Measurements from ENCODE around the gene MTHFD1L.

MTHFD1L gene

DNA sequence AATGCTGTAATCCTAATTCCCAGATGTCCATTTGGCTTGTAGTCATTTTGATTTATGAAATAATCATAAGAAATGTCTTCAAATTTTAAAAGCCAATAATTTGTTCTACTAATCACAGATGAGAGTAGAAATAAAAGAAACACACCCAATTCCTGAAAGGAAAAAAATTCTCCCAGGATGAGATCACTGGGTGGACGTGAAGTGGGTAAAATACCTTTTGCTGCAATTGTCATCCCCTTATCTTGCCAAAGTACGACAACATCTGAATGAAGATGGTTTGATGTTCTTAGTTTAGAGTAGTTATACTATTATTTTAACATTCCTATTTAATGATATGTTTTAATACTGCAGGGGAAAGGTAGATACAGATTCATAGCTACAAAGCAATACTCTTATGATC is 33.7 kb downstream of the MTHFD1L start:
- DNase-seq = no peak

DNA sequence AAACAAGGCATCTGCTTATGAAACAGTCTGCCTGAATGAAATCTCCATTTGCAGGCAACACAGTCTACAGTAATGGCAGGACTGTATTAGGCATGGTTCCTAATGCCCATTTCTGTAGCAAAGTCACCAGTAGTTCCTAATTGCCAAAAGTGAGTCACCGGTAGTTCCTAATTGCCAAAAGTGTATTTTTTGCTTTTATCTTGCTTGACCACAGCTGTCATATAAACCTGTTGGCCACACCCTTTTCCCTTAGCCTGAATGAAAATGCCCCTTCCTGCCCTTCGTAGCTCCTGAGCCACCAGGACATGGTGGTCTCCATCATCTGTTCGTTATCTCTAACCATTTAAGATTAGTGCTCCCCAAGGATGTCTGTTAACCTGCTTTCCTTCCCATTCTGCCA is 34.5 kb downstream of the MTHFD1L start:
- DNase-seq = no peak

- no peak for DNase-seq
These were observed 36.8 kb downstream of the MTHFD1L start for GRCh38 chr6:150902142-150902776.

DNA sequence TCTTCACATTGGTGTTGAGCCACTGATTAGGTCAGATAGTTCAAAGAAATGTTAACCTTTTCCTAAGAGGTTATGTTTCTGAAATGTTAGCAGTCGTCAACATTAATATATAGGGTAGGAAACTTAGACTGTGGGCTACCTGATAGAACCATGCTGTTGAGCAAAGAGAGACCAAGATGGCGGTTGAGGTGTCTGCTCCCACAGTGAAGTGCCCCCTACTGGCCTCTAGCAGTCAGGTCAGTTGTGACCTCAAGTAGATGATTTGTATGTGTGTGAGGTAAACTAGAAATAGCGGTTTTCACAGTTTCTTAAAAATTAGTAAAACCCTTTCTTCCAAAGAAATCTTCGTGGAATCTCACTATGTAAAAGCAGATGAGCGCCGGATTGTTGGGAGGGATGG is 40.3 kb downstream of the MTHFD1L start:
- DNase-seq = no peak

GRCh38 chr6:150906641-150907326 is 41.3 kb downstream of the MTHFD1L start:
- DNase-seq = no peak

DNA sequence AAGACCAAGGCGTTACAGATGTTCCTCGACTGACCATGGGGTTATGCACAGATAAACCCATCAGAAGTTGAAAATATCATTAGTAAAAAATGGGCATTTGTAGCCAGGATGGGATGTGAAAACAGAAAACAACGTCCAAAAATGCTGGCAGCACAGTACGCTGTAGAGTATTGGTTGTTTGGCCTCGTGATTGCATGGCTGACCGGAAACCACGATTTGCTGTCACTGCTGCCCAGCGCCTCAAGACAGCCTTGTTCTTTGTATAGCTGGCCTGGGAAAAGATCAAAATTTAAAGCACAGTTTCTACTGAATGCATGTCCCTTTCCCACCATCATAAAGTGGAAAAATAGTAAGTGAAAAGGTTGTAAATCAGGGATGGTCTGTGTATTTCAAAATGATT is 41.9 kb downstream of the MTHFD1L start:
- DNase-seq = no peak

DNA sequence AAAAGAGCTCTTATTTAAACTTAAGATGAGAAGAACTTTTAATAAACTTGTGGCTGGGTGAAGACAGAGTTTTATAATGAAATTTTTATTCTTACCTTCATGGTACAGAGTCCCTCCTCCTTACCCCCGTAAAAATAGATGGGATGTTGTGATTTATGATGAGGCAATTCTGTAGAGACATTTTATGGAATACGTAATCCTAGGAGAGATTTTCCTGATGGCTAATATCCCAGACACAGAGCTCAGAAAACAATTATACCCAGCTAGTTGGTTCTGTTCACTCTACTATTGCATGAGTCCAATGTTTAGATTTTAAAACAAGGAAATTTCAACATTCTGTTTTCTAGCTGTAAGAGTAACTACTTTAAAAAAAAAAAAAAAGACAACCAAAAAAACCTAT is 43.4 kb downstream of the MTHFD1L start:
- DNase-seq = no peak

- no peak for DNase-seq
These were observed 45.1 kb downstream of the MTHFD1L start for GRCh38 chr6:150910561-150910960.

DNA sequence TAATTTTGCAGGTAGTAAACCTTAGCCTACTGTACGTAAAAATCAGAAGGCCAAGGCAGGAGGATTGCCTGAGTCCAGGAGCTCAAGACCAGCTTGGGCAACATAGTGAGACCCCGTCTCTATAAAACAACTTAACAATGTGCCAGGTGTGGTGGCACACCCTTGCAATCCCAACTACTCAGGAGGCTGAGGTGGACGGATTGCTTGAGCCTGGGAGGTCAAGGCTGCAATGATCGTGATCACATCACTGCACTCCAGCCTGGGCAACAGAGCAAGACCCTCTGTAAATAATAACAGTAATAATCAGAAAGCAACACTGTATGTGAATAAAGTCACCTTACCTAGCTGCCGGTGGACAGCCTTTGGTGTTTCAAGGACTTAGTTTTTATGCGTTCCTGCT is 48.9 kb downstream of the MTHFD1L start:
- no peak for DNase-seq

- no peak for DNase-seq
These were observed 49.8 kb downstream of the MTHFD1L start for GRCh38 chr6:150915131-150915879.

GRCh38 chr6:150915880-150916265 is 50.4 kb downstream of the MTHFD1L start:
- no peak for DNase-seq

DNA sequence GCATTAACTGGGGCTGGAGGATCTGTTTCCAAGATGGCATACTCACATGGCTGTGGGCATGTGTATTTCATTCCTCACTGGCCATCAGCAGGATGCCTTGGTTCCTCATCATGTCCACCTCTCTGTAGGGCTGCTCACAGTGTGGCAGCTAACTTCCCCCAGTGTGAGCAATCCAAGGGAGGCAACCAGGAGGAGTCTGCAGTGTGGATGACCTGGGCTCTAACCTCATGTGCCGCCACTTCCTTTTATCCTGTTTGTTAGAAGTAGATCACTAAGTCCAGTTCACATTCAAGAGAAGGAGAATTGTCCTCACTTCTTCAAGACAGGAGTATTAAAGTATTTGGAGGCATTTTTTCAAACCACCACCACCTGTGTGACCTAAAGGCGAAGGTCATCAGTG is 54.4 kb downstream of the MTHFD1L start:
- DNase-seq = no peak

- no peak for DNase-seq
These were observed 56.6 kb downstream of the MTHFD1L start for GRCh38 chr6:150922137-150922536.

DNA sequence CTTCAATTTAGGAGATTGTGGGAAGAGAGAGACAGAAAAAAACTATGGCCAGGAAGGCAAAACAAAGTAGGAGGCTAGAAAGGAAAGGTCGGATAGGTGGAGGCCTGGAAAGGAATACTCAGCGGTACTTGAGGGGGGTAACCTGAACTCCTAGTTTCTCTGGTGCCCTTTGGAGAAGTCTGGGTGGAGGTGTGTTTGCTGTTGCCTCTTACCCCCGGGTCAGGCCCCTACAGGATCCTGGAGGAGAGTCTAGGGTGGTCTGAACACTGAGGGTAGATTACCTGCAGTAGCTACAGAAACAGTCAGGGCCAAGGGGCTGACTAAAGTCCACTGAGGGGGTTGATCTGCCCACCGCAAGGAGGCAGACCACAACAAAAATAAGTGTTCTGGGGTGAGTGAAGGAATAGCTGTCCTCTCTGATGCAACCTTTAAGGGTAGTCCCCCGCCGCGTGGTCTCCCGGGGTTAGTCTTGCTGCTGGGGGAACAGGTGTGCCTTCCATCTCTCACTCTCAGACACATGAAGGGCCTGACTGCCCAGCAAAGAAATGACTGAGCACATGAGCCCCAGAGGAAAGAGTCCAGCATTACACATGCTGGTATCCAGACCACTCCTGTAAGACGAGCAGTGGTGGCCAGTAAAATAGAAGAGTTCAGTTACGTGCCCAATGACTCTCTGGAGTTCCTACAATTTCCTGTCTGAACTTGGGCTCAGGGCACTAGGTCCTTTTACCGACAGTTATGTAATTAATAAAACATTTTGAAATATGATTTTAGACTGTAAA is 59.5 kb downstream of the MTHFD1L start:
- DNase-seq = no peak

GRCh38 chr6:150925590-150925928 is 60.1 kb downstream of the MTHFD1L start:
- no peak for DNase-seq

GRCh38 chr6:150925976-150926375 is 60.5 kb downstream of the MTHFD1L start:
- DNase-seq = no peak

DNA sequence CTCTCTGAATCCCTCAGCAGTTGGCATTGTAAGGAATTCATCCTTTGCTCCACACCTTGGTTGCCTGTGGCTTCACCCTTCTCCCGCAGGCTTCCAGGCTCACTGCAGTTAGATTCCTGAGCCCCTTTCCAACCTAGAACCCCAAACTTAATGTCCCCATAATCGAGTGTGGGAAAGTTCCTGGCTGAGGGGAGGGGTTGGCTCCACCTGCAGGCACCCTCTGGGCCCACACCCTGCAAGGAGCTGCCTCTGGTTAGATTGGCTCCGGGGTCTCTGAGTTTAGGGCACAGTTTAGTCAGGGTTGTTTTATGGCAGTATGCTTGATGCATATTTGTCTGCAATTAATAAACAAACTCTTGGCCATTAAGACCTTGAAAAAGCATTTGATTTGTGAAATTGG is 63.4 kb downstream of the MTHFD1L start:
- DNase-seq = no peak

DNA sequence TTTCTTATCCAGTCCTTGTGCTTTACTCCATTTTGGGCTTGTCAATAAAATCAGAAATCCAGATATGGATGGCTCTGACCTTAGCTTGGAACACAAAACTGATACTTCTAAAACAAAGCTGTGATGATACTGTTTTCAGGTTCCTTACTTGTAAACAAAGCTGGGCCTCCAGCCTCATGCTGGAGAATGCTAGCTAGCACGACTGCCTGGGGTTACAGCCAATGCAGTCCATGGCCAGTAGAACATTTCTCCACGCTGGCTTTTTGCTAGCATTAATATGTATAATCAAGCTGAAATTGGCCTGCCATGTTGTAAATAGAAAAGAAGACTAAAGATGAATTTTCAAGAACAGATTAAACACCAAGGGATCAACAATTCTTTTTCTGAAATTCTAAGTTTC is 63.9 kb downstream of the MTHFD1L start:
- no peak for DNase-seq

- no peak for DNase-seq
These were observed 65.3 kb downstream of the MTHFD1L start for GRCh38 chr6:150930841-150931240.

DNA sequence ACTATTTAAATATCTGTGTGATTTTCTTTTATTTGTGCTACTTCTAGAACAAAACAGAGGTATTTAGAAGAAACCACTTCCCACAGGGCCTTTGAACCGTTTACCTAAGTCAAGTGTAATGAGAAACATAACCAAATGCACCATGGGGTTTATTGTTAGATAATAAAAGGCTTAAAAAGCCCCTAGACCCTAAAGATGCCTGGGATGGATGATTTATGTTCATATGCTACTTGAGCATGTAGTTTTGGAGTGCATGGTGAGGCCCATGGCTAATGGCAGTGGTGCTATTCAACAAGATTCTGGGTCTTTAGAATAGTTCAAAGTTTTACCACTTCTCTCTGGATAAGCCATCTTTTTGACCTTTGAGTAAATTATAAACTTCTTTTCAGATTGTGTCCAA is 65.9 kb downstream of the MTHFD1L start:
- DNase-seq = no peak

DNA sequence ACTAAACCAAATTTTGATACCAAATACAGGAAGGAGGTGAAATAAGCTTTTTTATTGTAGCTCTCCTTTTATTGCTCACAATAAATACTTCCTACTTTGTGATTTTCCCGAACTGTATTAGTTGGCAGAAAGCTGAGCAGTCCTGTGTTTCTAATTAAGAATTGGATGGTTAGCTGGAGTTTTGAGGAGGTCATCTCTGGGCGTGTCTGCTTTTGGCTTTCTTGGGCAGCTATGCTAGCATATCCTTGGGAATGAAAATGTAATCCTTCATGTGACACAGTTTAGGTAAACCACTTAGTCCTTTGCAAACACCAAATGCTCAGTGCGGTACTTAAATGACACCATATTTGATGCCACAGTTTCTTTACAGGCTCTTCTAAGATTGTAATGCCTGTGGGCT is 67.5 kb downstream of the MTHFD1L start:
- DNase-seq = no peak

DNA sequence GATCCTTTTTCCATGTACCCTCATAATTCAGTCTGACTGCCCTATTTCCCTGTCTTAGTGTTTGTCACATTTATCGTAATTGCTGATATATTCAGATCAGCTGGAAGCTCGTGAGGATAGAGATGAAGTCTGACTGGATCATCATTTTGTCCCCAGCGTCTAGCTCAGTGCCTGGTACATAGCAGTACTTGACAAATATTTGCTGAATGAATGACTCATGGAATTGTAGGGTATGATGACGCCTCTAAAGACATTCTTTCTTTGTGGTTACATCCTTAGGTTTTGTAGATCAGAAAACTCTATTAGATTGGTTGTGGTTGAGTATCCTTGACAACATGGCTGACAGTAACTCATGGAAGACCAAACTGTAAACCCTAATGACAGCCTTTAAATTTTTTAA is 68.9 kb downstream of the MTHFD1L start:
- DNase-seq = no peak

DNA sequence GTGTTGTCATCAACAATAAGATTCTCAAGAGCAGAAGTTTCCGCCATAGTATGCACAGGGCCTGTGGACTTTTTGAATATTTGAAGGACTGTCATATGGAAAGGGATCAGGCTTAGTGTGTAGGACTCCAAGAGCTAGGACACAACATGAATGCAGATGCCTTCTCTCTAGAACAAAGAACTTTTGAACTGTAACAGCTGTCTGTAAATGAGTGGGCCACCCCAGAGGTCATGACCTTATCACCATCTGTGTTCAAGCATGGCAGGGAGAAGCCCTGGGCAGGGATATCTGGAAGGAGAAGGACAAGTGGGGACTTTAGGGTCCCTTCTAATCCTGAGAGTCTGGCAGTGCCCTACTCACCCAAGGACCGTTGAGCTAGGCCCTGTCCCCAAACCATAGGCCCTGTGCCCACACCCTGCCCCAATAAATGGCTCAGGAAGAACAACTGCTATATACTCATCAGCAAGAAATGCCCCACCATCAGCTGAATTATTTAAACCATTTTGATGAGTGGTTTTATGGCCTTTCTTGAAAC is 70.6 kb downstream of the MTHFD1L start:
- DNase-seq = no peak

All from cerebellar nuclear complex (tissue), 1 donor.